GM12891 (cell line): Measurements from ENCODE around the gene CFH.

ENCODE experiments used
- DNase-seq: peaks from one replicate; pipeline ENCODE4 v3.0.0; 2011; ENCODE audit warnings: low spot score; ENCODE audit not compliant: insufficient read length
- FAIRE-seq: peaks from 2 replicates; lab custom pipeline; 2011; peaks lifted over from hg19 to GRCh38; lab: Jason Lieb, UNC
- PAX5 ChIP-seq: IDR thresholded peaks from 2 replicates; pipeline ENCODE4 v1.6.1; 2011; ENCODE audit warnings: low read length, moderate library complexity, mild to moderate bottlenecking; ENCODE audit not compliant: insufficient read depth, severe bottlenecking
- POLR2A ChIP-seq: IDR thresholded peaks from 2 replicates; pipeline ENCODE4 v1.6.1; 2011; ENCODE audit warnings: low read depth, low read length, control low read depth
- POLR2AphosphoS5 ChIP-seq: IDR thresholded peaks from 2 replicates; pipeline ENCODE4 v1.6.1; 2011; ENCODE audit warnings: low read depth, low read length, control low read depth
- POU2F2 ChIP-seq: IDR thresholded peaks from 2 replicates; pipeline ENCODE4 v1.6.1; 2011; ENCODE audit warnings: low read depth, mild to moderate bottlenecking, control low read depth, low read length, moderate library complexity
- SPI1 ChIP-seq: IDR thresholded peaks from 2 replicates; pipeline ENCODE4 v1.6.1; 2011; ENCODE audit warnings: low read depth, low read length, control low read depth
- TAF1 ChIP-seq: IDR thresholded peaks from 2 replicates; pipeline ENCODE4 v1.6.1; 2011; ENCODE audit warnings: low read depth, low read length, control low read depth

The CFH gene

GRCh38 chr1:196660272-196660671 is 8.4 kb downstream of the CFH start:
- DNase-seq (no peak), FAIRE-seq (no peak)
- TF ChIP-seq POU2F2 (no peak), POLR2AphosphoS5 (no peak), POLR2A (no peak), SPI1 (no peak), PAX5 (no peak), TAF1 (no peak)

- no peak for DNase-seq
- no peak for TF ChIP-seq SPI1
- TF ChIP-seq POU2F2, result no peak
- no peak for TF ChIP-seq TAF1
- TF ChIP-seq PAX5, result no peak
- no peak for TF ChIP-seq POLR2AphosphoS5
- TF ChIP-seq POLR2A, result no peak
Observed at GRCh38 chr1:196660852-196661251, 9.0 kb downstream of the CFH start.

GRCh38 chr1:196661345-196661744 is 9.5 kb downstream of the CFH start:
- FAIRE-seq (no peak), DNase-seq (no peak)
- no peak for TF ChIP-seq POLR2AphosphoS5
- TF ChIP-seq SPI1, result no peak
- no peak for TF ChIP-seq POU2F2
- TF ChIP-seq POLR2A, result no peak
- TF ChIP-seq PAX5, result no peak
- TF ChIP-seq TAF1, result no peak

More at GRCh38 chr1:196660852-196661251, 9.0 kb downstream of the CFH start:
- no peak for FAIRE-seq

- FAIRE-seq (no peak), DNase-seq (no peak)
- no peak for TF ChIP-seq POU2F2
- no peak for TF ChIP-seq PAX5
- TF ChIP-seq TAF1, result no peak
- no peak for TF ChIP-seq POLR2A
- no peak for TF ChIP-seq SPI1
Observed at GRCh38 chr1:196667131-196667530, 15.3 kb downstream of the CFH start.

- TF ChIP-seq SPI1 (no peak), POU2F2 (no peak), TAF1 (no peak), POLR2AphosphoS5 (no peak), POLR2A (no peak), PAX5 (no peak)
- DNase-seq (no peak), FAIRE-seq (no peak)
Observed at GRCh38 chr1:196669051-196669450, 17.2 kb downstream of the CFH start.

- FAIRE-seq (no peak), DNase-seq (no peak)
- TF ChIP-seq POLR2A, result no peak
- TF ChIP-seq PAX5, result no peak
- no peak for TF ChIP-seq POLR2AphosphoS5
- TF ChIP-seq TAF1, result no peak
- TF ChIP-seq POU2F2, result no peak
- TF ChIP-seq SPI1, result no peak
Observed at GRCh38 chr1:196669693-196670092, 17.9 kb downstream of the CFH start.

- FAIRE-seq, result no peak
- DNase-seq, result no peak
- TF ChIP-seq TAF1, result no peak
- no peak for TF ChIP-seq POU2F2
- TF ChIP-seq POLR2A, result no peak
- TF ChIP-seq PAX5, result no peak
- no peak for TF ChIP-seq POLR2AphosphoS5
- TF ChIP-seq SPI1, result no peak
Observed at GRCh38 chr1:196674908-196675307, 23.1 kb downstream of the CFH start.

GRCh38 chr1:196677781-196678509 is 26.1 kb downstream of the CFH start:
- FAIRE-seq (no peak), DNase-seq (no peak)
- TF ChIP-seq PAX5 (no peak), TAF1 (no peak), POLR2A (no peak), POLR2AphosphoS5 (no peak), POU2F2 (no peak), SPI1 (no peak)

- FAIRE-seq (no peak), DNase-seq (no peak)
- TF ChIP-seq POLR2AphosphoS5 (no peak), SPI1 (no peak), POLR2A (no peak)
Observed at GRCh38 chr1:196678510-196678884, 26.7 kb downstream of the CFH start.

- FAIRE-seq, result no peak
- no peak for TF ChIP-seq POLR2AphosphoS5
Observed at GRCh38 chr1:196680107-196680506, 28.3 kb downstream of the CFH start.

More at GRCh38 chr1:196680107-196680506, 28.3 kb downstream of the CFH start:
- DNase-seq, result no peak
